G401.6 (cell line): Measurements from ENCODE around the gene ANO7.

Experiments
- FAIRE-seq: peaks from 2 replicates; lab custom pipeline; 2012; peaks lifted over from hg19 to GRCh38; lab: Jason Lieb, UNC

Gene ANO7

GRCh38 chr2:241252778-241253475, 64.5 kb downstream of the ANO7 start:
- no peak for FAIRE-seq

GRCh38 chr2:241254904-241255351, 66.5 kb downstream of the ANO7 start:
- no peak for FAIRE-seq

- no peak for FAIRE-seq
Measured at GRCh38 chr2:241255542-241256167, 67.2 kb downstream of the ANO7 start.

GRCh38 chr2:241256168-241256545, 67.7 kb downstream of the ANO7 start:
- FAIRE-seq = no peak

GRCh38 chr2:241257419-241258032, 69.0 kb downstream of the ANO7 start:
- no peak for FAIRE-seq

GRCh38 chr2:241258505-241259280, 70.2 kb downstream of the ANO7 start:
- no peak for FAIRE-seq

GRCh38 chr2:241260911-241261310, 72.4 kb downstream of the ANO7 start:
- no peak for FAIRE-seq

GRCh38 chr2:241261628-241262027, 73.2 kb downstream of the ANO7 start:
- FAIRE-seq = no peak

- FAIRE-seq = no peak
Measured at GRCh38 chr2:241263061-241263460, 74.6 kb downstream of the ANO7 start.

- FAIRE-seq = no peak
Measured at GRCh38 chr2:241265506-241265905, 77.0 kb downstream of the ANO7 start.

- no peak for FAIRE-seq
Measured at GRCh38 chr2:241267249-241268067, 79.0 kb downstream of the ANO7 start.

GRCh38 chr2:241268306-241268705, 79.8 kb downstream of the ANO7 start:
- no peak for FAIRE-seq

GRCh38 chr2:241268716-241269445, 80.4 kb downstream of the ANO7 start:
- no peak for FAIRE-seq

- no peak for FAIRE-seq
Measured at GRCh38 chr2:241269707-241270520, 81.4 kb downstream of the ANO7 start.

- FAIRE-seq = no peak
Measured at GRCh38 chr2:241270531-241270930, 82.1 kb downstream of the ANO7 start.

- FAIRE-seq = no peak
Measured at GRCh38 chr2:241271706-241272302, 83.3 kb downstream of the ANO7 start.

- FAIRE-seq = no peak
Measured at GRCh38 chr2:241272303-241273209, 84.1 kb downstream of the ANO7 start.

- no peak for FAIRE-seq
Measured at GRCh38 chr2:241273210-241274020, 84.9 kb downstream of the ANO7 start.
